HG02885 (cell line): ENCODE measurements around the gene PMEPA1.
A peak's percentile ranks its signal among the peaks of the same experiment; 100 is the strongest.

Experiments used
- ATAC-seq: cut with Tn5 transposase; IDR thresholded peaks from one replicate; pipeline ENCODE4 v1.9.1; 2021; ENCODE audit warnings: mild to moderate bottlenecking; ENCODE audit not compliant: unreplicated experiment, poor library complexity

Gene PMEPA1

GRCh38 chr20:57712851-57713504 lies 3.2 kb upstream of the PMEPA1 start:
- ATAC-seq, result no peak

DNA sequence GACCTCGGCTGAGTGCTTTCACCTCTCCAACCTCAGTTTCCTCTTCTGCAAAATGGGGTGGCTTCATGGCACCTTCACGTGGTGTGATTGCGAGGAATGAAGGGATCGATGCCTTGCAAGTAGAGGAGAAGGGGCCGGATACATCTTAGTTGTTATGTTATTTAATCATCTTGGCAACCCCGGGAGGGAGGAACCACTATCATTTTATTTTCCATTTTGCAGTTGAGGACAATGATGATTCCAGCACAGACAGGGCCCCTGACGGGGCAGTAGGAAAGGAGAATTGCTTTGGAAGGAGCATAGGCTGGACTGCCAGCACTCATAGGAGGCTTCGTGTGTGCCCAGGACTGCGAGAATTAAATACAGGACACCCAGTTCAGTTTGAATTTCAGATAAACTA lies 2.5 kb upstream of the PMEPA1 start:
- no peak for ATAC-seq

DNA sequence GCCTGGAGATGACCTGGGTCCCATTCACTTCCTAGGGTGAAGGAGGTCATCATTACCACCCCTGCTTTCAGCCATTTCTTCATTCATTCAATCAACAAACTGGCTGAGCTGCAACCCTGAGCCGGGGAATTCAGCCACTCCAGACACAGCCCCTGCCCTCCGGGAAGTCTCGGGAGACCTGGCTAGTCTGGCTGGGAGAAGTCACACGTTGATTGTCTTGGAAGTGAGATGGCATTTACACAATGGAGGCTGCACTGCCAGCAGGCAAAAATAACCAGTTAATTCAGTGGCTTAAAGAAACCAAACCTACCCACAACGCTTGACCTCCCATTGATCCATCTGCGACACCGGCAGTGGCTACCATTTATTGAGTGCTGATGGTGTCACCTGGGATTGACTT lies 2.0 kb upstream of the PMEPA1 start:
- ATAC-seq, result no peak

GRCh38 chr20:57711311-57711712 lies 1.5 kb upstream of the PMEPA1 start:
- no peak for ATAC-seq

- ATAC-seq, result no peak
These were observed 1.0 kb upstream of the PMEPA1 start for GRCh38 chr20:57710841-57711240.

DNA sequence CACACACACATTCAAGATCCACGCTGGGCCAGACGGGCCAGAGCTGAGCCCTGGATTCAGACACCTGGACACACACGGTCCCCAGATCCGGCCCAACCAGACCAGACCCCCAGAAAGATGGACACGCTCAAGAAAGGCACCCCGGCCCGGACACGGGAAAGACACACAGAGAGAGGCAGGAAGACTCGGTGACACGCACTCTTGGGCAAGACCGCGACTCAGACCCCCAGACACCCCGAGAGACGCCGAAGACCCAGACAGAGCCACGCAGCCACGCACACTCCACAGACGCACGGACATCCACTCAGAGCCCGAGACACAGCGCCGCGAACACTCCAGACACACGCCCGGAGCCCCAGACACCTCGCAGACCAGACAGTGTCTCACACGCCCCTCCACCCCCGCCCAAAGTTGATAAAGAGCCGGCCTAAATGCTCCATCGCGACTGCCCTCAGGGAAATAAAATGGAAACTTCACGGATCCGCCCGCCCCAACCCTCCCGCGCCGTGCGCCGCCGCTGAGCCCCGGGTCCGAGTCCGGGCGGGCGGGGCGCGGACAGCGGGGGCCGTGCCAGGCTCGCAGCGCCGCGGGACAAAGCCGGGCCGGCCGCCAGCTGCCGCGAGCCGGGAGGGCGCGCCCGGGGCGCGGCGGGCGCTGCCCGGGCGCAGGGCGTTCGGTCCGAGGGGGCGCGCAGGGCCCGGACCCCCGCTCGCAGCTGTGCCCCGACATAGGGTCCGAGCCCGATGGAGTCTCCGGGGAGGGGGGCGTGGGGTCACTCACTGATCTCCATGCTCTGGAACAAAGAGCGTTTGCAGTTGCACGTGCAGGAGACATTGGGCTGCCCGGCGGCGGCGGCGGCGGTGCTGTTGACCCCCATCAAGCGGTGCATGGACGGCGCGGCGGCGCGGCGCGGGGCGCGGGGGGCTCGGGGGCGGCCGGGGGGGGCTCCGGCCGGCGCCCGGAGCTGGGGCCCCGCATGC lies 831 bp downstream of the PMEPA1 start:
- ATAC-seq, result no peak

DNA sequence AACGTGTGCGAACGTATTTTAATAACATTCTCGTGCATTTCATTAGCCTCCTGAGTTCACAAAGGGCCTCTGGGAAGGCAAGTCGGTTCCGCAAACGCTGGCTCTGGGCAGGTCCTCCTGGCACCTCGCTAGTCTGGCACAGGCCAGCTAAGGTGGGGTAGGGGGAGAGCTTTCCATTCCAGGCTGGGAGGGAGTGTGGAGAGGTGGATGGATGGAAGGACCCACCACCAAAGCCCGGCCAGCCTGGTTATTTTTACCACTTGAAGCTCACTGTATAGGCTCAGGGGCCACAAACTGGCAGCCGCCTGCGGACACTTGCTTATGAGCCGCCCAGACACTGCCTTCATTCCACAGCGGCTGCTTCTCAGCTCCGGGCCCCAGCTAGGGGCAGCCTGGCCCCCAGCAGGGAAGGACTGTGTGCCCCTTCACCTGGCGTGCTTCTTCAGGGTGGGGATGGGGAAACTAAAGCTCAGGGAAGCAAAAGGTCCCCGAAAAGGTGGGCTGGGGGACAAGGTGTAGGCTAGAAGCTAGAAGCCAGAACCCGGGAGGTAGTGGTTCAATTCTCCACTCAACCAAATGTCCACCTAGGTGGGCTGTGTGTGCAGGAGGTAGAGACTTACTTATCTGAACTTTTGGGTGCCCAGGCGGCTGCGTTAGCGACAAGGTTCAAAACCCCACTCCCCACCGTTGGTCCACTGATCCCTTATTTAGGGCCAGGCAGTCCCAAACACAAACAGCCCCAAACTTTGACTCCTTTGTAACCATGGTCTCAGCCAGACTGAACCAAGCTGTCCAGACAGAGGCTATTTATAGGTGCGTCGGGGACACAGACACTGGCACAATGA lies 1.7 kb downstream of the PMEPA1 start:
- ATAC-seq, result no peak

DNA sequence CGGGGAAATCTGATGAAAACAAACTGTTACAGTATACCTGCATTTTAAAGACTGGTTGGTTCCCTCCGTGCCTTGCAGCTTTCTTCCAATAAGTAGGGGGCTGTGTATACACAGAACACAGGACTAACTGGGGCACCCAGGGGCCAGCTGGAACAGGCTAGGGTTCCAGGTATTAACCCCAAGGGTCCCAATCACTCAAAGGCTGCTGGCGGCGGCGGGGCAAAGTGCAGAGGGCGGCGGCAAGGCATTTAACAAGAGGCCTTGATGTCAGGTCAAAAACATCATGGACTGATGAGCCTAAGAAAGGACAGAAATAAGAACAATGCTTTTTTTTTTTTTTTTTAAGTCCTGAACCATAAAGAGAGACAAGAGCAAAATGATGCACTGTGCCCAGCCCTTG lies 2.5 kb downstream of the PMEPA1 start:
- ATAC-seq, result no peak

GRCh38 chr20:57705127-57705899 lies 4.5 kb downstream of the PMEPA1 start:
- no peak for ATAC-seq

- ATAC-seq, result no peak
These were observed 5.6 kb downstream of the PMEPA1 start for GRCh38 chr20:57704245-57704644.

DNA sequence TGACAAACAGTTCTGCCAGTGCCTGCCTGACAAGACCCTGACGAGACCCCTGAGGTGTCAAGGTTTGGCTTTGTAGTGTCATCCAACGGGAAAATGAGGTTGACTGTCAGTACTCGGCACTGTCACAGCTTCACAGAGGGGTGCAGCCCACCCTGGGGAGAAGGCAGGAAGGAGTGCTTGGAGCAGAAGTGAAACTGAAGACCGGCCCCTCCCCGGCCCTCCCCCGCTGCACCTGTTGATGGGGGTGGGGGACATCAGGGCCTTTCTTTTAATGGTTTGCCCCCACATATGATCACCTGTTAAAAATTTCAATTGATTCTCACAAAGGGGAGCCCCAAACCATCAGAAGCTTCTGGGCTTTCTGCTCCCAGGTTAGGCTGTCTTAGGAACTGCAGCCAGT lies 6.8 kb downstream of the PMEPA1 start:
- ATAC-seq, result no peak

DNA sequence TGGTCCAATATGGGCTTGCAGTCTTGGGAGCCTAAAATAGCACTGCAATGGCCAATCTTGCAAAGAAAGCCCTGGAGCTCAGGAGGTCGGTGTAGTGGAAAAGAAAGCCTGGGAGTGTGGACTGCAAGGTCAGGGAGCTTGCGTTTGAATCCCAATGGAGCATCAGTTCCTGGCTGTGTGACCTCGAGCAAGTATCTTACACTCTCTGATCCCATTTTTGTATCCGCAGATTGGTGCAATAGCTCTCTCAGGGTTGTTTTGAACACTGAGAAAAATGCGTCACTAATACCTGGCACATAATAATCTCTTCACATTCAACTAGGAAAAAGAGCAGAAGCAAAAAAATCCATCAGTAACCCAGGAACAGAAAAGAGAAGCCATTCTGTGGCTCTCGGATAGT lies 7.3 kb downstream of the PMEPA1 start:
- no peak for ATAC-seq

GRCh38 chr20:57702091-57702490 lies 7.7 kb downstream of the PMEPA1 start:
- no peak for ATAC-seq

- ATAC-seq, result no peak
These were observed 8.2 kb downstream of the PMEPA1 start for GRCh38 chr20:57701651-57702050.

DNA sequence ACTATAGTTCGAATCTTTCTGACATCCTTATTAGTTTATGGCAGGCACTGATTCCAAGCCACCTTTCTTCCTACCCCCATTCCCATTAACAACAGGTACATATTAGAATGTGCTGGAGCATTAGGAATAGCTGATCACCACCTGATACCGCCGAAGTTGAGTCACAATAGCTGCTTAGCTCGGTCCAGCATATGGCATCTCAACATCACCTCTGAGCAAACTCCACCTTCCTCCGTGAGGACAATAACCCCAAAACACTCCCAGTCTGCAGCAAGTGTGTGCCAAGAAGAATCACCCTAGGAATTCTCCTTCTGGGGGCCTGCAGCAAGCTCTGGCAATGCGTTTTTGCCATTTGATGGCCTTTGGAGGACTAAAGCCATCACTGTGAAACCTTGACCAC lies 8.7 kb downstream of the PMEPA1 start:
- ATAC-seq, result no peak

DNA sequence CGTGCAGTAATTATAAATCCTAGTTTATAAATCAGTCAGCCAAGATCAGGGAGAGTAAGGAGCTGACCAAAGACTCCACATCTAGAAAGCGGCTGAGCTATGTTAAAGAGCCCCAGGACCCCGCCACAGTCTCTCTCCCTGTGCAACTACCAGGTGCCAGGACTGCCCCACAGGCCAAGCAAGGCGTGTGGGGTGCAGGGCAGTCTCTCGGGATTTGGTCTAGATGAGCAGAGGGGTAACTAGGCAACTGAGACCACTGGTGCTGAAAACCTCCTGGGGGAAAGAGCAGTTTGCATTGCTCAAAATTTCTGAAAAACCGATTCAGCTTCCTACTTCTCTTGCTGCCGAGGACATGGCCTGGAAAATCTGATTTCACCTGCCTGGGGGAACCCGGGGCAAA lies 10.4 kb downstream of the PMEPA1 start:
- peak; percentile 26 for ATAC-seq

DNA sequence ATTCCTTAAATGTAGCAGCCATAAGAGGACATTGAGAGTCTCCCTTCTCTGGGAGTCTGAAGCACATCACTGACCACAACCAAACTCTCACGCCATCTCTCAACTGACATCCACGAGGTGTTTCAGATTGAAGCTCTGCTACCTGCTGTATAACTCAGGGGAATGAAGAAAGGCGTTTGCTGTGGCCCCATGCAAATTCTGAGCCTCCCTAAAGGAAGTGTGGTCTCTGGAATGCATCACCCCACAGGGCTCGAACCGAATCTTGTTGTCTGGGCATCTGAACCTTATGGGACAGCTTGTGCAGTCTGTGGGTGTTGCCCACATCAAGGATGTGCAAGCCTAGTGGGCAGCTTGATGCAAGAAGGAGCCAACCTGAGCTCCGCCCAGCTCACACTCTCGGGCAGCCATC lies 10.9 kb downstream of the PMEPA1 start:
- ATAC-seq, result peak; percentile 58

DNA sequence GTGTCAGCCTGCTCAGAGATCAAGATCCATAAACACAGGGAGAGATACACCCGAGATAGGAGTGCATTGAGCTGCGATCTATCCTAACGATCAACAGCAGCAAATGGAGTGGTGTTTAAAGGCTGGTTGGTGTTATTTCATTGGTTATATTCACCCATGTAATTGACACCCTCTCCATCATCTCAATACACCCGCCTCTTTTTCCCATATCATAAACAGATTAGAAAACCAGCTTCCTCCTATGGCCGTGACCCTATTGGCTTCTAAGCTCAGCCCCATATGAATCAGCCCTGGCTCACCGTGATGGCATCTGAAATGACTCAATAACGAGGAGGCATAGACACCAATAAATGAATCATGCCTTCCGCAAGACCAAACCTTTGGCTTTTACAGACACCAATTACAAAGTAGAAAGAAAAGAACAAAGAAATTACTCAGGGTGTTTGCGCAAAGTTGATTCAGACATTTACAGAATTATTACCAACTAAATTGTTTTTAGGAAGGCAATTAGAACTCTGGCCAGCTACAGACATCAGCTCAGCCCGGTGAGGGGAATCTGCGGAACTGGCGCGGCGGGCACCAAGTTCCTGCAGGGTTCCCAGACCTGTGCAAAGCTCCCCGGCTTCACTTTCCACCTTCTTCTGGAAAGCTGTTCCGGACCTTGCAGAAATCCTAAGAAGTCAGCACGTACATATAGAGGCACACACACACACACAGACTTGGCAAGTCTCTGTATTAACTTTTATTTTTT lies 11.5 kb downstream of the PMEPA1 start:
- ATAC-seq, result no peak

GRCh38 chr20:57697543-57697942 lies 12.3 kb downstream of the PMEPA1 start:
- ATAC-seq, result no peak
